ENCODE data around the gene CAPZB.

Gene CAPZB

DNA sequence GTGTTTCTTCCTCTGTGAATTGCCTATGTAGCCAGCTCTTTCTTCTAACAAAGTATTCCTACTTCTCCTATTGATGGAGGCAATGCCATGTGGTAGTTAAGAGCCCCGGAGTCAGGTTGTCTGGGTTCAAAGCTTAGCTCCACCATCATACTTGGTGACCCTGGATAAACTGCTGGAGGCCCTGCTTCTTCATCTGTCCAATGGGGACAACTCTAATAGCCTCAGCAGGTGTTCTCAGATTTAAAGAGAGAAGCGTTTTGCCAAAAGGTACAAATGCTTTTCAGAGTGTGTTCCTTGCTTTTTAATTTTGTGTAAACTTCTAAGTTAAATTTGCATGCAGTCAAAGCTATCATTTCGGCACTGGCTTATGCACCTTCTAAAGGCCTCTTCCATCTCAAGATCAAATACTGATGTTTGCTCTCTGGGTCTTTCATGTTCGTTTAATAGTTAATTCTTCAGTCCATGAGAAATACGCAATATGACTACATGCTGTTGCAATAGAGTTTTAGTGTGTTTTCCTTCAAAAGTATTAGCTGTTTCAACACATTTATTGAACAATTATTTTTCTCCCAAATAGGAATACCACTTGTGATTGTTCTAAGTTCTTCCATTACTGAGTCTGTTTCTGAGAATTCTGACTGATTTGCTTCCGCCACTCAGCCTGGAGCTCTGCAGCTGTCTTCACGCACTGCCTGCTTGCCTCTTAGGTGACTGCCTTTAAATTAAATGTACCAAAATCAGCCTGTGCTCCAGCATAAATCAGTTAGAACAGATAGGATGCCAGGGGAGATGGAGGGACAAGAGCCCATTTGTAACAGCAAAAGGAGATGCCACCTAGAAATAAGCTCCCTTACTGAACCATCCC is 75.6 kb downstream of the CAPZB start:
- no peak for DNase-seq

- no peak for DNase-seq
Observed at GRCh38 chr1:19407494-19408096, 77.7 kb downstream of the CAPZB start.

GRCh38 chr1:19406680-19407079 is 78.7 kb downstream of the CAPZB start:
- no peak for DNase-seq

GRCh38 chr1:19405761-19406487 is 79.4 kb downstream of the CAPZB start:
- DNase-seq = peak; percentile 63

DNA sequence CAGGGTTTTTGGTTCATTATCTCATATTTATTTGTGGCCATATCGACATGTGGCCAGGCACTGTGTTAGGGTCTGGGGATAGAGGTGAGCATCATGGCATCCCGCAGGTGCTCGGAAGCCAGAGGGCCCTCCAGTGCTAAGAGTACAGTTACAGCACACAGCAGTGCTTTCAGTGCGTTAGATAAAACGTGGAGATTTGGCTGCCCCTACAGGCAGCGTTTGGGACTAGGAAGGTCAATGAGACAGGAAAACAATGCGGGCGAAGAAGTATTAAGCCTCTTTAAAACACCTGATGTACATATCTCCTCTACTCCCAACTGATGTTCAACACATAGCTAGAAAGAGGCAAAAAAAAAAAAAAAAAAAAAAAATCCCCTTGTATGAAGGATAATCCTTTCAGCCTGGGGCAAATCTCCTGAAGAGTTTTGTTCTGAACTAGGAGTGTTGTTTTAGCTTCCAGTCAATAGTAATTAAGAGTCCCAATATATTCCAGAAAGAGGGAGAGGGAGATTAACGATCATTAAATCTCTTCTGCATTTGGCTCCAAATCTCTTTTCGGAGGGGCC is 80.1 kb downstream of the CAPZB start:
- DNase-seq = no peak

DNA sequence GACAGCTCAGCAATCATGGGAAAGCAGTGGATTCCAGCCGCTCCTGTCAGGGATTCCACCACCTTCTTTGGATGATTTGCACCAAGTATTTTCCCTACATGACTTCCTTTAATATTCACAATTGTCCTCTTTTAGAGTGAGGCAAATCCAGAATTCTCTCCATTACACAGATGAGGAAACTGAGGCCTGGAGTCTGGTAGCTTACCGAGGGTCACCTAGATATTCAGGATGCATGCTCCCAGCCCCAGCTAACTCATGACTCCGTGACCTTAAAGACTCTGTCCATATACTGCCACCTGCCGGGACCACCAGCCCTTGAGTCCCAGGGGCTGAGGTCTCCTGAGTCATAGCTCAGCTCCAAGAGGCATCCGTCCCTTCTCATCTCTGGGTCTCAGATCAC is 80.6 kb downstream of the CAPZB start:
- no peak for DNase-seq

DNA sequence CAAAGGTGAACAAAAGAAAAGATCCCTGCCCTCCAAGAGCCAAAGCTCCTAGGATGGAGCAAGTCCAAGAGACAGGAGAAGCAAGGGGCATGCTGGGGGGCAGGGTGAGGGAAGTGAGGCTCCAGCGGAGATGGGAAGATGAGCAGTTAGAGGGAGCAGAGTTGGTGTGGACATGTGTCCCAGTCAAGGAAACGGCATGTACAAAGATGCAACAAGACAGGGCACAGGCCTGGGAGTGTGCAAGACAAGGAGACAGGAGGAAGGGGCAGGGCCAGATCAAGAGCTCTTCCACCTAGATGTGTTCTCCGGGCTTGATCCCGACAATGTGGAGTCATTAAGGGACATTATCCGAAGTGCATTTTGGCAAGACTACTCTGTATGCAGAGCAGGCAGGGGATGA is 82.1 kb downstream of the CAPZB start:
- DNase-seq = no peak

DNA sequence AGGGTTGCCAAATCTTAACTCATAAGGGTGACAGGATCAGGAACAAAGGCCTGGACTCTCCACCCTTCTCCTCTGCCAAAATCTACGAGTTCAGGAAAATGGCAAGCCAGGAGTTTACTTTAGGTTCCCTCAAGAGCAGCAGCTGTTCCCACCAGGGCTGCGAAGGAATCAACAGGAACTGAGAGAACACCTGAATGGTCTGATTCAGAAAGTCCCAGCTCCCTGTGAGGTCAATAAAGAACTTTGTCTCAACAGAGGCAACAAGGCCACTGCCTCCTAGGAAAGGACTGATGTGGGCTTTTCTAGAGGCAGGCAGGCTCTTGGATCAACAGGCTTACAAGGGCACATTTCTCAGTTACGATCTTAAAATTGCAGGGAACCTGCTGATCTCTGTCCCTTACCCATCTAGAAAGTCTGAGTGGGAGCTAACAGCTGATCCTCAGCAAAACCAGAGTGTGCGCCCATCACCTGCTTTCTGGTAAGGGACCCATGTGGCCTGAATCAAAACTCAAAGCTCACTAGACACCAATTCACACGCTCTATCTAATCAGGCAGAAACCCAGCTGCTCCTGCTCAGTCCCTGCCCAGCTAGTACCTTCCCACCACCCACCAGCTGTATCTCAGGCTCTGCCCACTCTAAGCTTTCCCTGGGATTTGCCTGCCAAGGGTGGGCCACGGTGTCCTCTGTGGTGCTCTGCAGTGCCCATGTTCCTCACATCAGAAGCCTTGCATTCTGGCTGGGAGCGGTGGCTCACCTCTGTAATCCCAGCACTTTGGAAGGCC is 83.1 kb downstream of the CAPZB start:
- no peak for DNase-seq

GRCh38 chr1:19401535-19401889 is 83.8 kb downstream of the CAPZB start:
- no peak for DNase-seq

DNA sequence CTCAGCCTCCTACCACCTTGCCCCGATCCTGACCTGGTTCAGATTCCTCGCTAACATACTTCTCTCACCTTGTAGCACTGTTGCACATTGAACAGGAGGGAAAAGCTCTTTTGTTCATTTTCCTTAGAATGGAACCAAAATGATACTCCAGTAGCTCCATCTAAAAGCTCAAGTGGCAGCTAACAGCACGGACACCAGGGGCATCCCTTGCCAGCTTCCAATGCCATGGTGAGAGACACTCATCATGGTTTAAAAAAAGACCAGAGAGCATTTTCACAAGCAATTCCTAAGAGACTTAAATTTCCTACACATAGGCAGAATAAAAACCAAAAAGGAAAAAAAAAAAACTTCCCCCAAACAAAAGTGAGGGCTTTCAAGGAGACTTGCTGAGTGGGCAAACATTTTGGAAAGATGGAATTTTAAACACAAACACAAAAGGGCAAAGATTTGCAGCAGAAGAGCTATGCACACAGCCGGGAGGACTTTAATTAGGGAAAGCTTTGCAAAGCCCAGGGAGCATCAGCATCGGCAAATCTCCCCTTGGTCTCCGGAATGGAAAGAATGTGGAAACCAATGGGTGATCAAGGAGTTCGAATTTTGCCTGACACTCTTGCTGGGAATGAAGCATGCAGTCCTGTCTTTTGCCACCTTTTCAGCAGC is 84.3 kb downstream of the CAPZB start:
- no peak for DNase-seq

GRCh38 chr1:19400192-19400611 is 85.1 kb downstream of the CAPZB start:
- no peak for DNase-seq

DNA sequence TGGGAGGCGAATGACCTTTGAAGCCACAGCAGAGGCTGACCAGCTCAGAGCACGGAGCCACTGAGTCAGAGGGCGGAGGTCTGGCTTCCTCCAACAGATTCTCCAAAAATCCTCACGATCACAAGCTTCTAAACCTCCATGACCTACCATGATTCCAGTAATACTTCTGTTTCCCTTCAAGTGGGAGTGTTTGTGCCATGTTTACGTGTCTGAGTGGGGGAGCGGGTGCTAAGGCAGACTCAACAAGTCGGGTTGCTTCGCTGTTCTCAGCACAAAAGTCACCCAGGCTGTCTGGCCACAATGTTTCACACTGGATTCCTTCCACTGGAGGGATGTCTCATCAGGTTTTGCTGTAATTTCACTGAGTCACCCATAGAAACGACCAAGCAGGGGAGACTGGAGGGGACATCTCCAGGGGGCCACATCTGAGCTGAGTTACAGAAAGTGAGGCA is 87.0 kb downstream of the CAPZB start:
- DNase-seq = no peak

DNA sequence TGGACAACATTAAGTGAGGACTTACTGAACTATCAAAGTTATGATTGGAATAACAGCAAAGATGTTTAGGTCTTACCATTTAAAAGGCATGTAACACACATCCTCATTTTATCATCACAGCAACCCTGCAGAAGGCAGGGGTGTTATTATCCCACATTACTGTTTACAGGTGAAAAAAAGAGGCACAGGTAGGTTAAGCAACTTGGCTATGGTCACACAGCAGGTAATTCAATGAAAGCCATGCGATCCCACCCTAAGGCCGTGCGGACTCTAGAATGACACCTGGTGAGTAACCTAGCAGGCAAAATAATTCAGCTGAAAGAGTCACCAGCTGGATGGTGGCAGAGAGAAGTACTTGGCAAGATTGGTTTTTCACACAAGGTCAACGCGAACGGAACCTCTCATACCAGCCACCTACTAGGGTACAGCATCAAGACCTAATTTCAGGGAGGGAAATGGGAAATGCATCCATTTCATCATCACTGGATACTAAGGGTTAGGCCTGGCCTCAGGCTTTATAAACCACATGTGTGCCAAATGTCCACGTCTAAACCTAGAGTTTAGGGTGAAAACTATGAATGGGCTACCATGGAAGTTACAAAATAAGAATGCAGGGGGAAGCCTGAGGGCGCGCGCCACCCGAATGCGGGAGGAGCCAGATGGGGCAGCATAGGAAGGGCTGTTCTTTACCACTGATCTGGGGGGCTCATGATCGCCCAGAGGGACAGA is 88.0 kb downstream of the CAPZB start:
- DNase-seq = no peak

DNA sequence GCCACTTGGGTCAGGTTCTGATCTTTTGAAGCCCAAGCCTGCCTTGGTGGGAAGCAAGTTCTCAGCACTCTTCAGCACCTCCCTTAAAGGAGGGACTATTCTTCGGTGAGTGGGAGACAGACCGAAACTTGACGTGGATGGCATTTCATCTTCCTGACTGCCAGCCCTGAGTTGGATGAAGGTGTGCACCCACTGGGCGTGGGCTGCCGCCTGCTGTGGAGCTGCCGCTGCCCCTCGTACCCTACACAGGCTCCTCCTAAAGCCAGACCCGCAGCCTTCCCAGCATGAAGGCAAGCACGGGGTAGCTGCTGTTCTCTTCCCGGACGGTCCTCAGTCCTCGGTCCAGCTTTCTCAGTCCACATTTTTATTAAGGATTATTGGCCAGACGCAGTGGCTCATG is 89.1 kb downstream of the CAPZB start:
- no peak for DNase-seq

DNA sequence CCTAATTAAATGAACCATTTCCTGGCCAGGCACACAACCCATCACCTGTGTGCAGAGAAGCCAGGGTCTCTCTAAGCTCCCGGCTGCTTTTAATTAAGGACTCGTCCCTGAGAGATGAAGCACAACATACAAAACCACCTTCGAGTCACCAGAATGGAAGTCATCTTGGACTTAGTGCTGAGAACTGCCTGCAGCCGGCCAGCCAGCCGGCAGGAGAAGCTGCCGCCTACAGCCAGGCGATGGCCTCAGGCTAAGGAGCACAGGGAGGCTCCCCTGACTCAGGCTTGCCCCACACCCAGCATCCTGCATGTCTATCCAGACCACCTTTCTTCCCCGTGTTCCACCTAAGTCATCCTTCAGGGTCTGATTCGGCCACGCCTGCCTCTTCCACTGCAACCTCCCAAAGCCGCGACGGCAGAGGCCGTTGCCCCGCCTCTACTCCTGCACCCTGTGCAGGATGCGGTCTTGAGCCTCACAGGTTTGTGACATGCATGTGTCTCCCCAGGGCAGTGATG is 89.6 kb downstream of the CAPZB start:
- DNase-seq = no peak

GRCh38 chr1:19393046-19393445 is 92.3 kb downstream of the CAPZB start:
- no peak for DNase-seq

DNA sequence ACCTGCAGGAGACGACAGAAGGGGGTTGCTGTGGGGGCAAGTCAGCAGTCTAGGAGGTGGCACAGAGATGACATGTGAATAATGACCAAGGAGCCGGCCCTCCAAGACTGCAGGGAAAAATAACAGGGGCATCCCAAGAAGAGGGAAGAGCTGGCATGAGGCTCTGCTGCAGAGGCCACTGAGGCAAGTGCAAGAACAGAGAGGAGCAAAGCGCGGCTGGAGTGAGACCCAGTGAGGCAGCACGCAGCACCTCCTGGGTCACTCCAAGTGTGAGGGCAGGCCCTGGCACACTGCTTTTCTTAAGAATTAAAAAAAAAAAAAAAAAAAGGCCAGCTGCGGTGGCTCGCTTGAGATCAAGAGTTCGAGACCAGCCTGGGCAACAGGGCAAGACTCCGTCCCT is 93.1 kb downstream of the CAPZB start:
- no peak for DNase-seq

DNA sequence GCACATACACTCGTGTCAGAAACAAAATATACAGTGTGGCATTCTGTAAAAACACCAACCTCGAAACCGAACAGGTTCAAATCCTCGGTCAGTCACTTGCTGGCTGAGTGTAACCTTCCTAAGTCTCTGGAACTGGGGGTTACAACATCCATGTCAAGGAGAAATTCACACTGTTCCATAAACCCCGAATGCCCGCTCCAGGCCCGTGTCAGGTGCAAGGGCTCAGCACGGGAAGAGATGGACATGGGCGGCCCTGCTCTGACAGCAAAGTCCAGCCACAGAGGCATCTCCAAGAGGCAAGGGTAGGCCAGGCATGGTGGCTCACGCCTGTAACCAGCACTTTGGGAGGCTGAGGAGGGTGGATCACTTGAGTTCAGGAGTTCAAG is 93.8 kb downstream of the CAPZB start:
- DNase-seq = no peak

DNA sequence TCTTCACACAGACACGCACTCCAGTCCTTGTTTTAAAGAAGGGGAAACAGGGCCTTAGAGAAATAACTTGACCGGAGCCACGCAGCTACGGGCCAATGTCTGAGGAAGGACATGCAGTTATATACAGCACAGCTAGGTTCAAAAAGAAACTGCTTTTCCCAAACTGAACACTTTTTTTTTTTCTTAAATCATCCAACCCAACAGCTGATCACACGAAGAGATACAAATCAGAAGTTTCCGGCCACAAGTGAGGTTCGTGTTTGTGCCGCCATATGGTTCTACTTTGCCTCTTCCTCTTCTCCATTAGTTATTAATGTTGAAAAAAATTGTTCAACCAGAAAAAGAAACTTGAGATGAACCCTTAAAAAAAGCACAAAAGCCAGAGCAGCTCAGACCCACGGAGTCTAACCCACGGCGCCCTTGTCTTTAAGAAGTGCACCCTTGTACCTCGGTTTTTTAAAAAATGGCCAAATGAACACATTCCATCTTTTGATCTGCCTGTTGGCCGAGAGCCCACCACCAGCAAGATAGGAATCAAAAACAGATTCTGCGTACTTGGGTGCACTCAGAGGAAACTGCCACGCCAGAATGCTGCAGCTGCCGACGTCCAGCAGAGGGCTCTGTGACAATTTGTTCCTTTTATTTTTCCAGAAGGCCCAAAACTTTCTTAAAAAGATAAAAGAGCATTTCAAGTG is 94.3 kb downstream of the CAPZB start:
- peak; percentile 74 for DNase-seq

Measured in right kidney (tissue), 1 donor.